CD4-positive, alpha-beta T cell treated with Interleukin-6 for 4 hours (primary cell): ENCODE measurements around the gene CALCOCO1.
"Not testable (repeated sequence)": the region's sequence is repeated elsewhere in the genome, so short reads cannot be mapped to it uniquely, and the experiment has no call there.

Experiments
- DNase-seq: peaks from one replicate; pipeline ENCODE4 v3.0.0-alpha.2; 2020; ENCODE audit warnings: mixed read lengths

Gene CALCOCO1, protein sequence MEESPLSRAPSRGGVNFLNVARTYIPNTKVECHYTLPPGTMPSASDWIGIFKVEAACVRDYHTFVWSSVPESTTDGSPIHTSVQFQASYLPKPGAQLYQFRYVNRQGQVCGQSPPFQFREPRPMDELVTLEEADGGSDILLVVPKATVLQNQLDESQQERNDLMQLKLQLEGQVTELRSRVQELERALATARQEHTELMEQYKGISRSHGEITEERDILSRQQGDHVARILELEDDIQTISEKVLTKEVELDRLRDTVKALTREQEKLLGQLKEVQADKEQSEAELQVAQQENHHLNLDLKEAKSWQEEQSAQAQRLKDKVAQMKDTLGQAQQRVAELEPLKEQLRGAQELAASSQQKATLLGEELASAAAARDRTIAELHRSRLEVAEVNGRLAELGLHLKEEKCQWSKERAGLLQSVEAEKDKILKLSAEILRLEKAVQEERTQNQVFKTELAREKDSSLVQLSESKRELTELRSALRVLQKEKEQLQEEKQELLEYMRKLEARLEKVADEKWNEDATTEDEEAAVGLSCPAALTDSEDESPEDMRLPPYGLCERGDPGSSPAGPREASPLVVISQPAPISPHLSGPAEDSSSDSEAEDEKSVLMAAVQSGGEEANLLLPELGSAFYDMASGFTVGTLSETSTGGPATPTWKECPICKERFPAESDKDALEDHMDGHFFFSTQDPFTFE

DNA sequence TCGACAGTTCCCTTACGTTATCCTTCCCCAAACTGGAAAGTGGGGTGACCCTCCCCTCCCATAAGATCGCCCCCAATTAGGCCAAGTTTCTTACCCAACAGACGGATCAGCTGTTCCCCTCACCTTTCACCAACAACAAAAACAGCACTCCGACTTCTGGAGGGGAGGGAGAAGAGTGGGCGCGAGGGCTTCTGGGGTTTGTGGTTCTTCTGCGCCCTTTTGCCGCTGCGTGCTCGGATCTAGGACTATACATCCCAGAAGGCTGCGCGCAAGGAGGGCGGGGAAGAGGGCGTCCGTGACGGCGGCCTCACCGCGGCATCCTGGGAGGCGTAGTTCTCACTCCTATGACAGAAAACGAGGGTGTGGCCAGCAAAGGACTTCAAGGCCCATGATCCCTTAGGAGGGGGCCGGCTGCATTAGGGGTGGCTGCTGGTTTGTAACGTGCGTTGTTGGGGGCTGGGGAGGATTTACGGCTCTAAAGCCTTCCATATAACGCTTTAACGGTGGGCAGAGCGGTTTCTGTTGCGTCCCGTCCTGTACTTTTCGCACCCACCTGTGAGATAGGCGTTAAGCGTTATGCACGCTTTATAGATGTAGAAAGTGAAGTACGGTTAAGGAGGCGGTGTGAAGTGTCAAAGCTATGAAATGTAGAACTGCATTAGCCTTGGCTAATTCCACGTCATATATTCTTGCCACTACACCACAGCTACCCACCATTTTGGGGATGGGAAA, at the start of gene CALCOCO1:
Gene CALCOCO1 (minus strand): TSS at position 143 of the 732 bp plus-strand sequence. CDS start 2,210 bp downstream, outside the sequence.
- peak; percentile 98 for DNase-seq

DNA sequence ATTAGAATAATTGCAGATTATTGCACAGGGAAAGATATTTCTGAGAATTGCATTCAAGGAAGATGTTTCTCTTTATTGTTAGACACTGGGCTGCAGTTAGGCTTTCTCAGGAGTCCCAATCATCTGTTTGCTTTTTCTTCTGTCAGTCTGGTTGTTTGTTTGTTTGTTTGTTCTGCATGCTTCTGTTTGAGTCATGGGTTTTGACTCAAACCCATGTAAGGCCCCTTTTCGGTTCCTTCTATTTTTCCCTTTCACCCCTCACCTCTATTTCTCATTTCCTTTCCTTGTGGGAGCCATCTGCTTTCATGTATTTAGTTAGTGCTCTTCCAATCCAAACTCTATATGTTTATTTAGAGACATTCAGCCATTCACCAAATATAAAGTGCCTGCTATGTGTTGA, 49.6 kb upstream of the CALCOCO1 start:
- no peak for DNase-seq

DNA sequence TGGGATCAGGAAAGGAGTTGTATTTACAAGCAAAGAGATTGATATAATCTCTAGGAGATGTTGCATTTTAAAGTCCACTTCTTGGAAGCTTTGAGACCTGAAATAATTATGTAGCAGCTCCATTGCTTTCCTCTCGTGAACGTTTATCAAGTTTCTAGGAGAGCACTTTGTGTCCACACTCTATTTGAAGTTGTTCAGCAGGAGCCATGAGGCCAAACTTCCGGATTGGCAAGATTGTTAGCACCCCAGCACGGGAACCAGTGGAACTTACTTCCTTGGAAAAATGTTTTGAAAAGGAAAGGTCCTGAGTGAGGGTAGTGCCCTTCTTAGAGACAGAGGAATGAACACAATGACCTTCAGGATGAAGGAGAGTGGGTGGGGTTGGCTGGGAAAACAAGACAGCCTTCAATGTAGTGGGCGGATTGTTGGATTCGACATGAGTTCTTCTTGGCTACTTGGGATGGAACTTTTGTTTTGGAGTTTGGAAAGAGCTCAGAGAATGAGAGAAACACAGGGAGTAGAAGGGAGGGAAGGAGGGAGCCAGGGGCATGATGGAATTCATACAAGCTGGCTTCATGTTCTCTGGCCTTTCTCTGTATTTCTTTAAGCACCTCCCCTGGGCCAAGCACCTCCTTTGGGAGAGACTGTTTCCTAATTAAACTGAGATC, 48.4 kb upstream of the CALCOCO1 start:
- DNase-seq = no peak

DNA sequence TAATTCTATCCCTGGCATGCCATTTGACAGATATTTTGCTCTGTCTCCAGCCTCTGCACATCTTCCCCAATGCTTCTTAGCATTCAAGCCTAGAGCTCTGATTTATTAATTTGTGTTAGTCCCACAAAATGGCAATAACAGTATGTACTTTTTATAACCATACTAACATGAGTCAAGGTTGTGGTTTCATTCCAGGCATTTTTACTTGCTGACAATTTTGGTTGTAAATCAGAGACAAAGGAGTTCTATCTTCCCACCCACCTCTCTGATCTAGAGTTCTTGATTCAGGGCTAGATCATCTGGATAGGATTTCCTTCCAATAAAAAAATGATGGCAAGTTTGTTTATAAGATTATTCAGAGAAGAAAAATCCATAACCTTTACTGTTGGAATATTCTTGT, 43.0 kb upstream of the CALCOCO1 start:
- no peak for DNase-seq

DNA sequence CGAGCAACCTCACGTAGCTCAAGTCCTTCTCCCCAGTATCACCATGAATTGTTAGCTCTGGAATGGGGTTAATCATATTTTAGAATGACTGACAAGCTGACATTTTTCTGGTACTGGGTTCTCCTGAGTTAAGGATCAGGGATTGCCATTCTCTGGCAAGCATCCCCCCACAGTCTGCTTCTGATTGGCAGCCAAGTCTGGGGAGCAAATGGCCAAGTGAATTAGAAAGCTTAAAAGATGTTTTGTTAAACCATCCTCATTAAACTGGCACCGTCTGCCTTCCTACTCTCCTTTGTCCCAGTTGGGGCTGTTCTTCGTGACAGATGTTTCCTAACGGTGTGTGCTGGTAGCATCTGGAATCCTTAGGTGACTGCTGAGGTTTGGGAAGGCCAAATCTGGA, 41.7 kb upstream of the CALCOCO1 start:
- no peak for DNase-seq

DNA sequence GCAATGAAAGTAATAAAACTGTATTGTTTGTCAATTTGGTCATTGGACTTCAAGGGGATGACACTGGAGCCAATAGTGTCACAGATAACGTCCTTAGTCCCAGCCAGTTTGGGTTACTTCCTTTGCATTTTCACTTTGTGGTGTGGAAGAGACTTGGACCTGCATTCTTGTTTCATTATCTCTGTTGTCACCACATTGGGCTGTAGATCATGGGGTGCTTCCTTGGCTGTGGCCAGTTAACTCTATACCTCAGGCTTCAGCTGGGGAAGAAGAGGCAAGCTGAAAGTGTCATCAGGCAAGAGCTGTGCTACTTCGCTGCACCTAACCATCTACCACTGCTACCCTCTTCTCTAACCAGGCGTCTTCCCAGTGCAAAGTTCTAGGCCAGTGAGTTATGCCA, 39.6 kb upstream of the CALCOCO1 start:
- DNase-seq = no peak

DNA sequence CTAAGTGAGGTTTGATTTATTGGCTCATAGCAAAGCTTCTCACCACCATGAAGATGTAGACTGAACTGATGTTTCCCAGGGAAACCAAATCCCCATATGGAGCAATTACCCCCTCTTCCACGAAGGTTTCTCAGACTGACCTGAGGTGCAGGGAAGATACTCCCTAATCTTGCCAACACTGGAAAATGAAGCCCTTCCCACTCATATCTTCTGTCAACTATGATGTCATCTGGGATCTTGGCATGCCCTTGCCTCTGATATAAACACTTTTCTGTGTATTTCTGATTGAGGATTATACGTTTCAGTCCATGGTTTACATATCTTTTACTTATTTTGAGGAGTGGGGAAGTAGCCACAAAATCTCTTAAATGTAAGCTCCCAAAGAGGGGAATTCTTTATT, 38.6 kb upstream of the CALCOCO1 start:
- DNase-seq = no peak

DNA sequence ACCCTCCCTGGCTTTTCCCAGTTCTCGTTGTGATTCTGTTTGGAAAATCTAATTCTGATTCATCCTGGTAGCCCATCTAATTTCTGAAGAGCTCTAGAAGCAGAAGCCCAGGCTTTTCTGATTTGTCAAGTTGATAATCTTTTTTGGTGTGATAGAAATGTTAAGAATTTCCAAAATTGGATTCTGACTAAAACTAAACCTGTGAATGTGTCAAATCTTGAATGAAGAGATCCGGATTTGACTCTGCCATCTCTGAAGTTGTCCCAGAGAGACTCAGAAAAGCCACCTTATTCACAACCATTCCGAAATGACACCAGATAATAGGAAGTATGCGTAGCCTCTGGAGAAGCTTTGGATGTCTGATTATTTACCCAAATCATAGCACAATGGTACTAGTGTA, 37.4 kb upstream of the CALCOCO1 start:
- DNase-seq = no peak

DNA sequence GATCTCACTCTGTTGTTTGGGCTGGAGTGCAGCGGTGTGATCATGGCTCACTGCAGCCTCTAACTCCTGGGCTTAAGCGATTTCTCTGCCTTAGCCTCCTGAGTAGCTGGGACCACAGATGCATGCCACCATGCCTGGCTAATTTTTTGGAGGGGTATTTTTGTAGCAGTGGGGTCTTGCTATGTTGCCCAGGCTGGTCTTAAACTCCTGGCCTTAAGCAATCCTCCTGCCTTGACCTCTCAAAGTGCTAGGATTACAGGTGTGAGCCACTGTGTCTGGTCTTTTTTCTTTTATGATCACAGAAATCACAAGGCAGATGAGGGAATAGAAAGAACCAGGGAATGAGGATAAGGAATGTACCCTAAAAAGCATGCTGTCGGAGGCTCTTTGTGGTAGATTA, 35.5 kb upstream of the CALCOCO1 start:
- DNase-seq = not testable (repeated sequence)

DNA sequence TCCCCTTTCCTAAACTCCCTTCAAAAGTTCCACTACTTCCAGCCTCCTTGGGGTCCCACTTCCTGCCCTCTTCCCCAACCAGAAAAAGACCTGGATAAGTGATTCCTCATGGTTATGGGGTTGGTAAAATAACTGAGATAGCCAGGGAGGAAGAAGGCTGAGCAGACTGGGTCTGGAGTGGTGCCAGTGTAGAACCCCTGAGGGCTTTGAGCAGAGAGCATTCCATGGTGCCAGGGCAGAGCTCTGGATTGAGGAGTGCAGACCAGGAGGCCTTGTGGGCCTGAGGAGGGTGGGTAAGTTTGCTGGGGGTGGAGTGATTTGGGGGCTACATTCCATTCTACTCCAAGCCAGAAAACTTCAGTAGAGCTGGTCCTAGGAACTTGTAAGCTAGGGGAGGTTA, 34.1 kb upstream of the CALCOCO1 start:
- DNase-seq = no peak

DNA sequence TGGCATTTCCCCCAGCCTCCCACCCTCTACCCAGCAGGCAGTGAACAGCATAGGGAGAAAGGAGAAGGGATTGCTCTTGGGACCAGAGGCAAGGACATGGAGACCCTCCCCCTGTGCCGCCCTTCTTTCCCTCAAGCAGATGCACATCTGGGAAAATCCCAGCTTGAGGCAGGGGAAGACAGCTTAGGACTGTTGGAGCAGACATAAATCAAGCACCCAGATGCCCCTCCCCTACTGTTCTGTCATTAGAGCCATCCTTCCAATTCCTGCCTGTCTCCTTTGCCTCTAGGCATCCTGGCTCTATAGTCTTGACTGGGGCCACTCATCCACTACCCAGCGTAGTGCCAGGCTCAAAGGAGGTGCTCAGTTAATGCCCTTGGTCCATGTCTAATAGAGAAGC, 32.0 kb upstream of the CALCOCO1 start:
- DNase-seq = no peak

DNA sequence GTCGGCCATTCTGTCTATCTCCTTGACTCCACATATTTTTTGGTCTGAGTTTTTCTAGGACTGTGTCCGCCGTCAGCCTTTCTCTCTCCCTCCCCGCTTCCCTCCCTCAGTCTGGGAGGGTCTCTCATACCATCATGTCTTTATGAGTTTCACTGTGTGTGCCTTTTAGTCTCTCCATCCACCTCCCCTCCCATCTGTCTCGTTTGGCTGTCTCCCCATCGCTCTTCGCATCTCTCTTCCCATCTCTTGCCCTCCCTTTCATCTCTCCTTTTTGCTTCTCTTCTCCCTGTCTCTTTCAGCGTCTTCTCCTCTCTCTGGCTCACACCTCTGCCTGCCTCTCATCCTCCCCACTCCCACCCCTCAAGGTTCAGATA, 31.5 kb upstream of the CALCOCO1 start:
- no peak for DNase-seq

DNA sequence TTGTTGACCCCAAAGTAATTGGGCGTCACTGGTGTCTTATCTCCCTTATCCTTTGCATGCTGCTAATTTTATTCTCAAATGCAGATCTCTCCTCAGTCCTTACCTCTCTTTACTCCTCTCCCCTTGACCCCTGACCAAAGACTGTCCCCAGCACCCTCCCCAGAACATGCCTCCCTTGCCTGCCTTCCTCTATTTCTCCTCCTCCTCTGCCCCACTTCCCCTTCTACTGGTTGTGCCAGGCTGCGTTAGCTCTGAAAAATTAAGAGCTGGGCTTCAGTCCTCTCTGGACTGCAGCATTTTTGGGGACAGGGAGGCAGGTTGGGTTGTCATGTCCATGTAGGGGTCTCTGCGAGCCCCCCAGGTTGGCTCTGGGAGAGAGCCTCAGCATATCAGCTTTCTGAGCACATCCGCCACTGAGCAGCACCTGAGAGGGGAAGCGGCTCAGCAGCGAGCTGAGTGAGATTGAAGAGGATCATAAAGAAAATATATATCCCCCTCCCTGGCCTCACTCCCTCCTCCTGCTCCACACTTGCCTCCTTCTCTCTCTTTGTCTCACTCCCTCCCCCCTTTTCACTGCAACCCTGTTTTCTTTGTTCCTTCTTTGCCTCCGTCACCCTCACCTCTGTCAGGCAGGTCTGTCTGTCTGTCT, 31.0 kb upstream of the CALCOCO1 start:
- no peak for DNase-seq

DNA sequence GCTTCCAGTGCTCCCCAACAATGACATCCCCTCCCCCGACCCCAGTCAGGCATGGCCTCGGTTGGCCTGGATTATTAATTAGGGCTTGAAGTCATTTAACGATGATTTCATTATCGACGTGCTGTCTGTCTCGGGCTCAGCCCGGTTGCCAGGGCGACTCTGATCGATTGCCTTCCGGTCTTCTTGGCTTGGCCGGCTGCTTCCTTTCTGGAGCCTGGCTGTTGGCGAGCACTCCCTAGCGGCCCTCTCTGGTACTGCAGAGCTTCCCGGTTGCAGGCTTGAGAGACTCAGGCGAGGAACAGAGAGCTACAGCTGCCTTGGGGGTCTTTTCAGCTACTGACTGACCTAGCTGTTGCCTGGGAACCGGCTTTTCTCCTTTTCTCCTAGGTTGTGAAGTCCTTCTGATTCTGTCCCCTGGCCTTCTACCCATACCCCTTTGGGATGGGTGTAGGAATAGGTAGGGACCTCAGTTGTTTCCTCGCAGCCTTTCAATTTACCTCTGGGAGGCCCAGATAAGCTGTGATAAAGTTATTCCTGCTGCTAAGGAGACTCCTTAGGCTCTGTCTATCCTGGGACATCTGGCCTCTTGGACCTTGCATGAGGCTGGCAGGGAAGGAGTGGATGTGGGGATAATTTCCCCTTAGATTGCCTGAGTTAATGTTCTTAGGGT, 30.0 kb upstream of the CALCOCO1 start:
- peak; percentile 82 for DNase-seq

DNA sequence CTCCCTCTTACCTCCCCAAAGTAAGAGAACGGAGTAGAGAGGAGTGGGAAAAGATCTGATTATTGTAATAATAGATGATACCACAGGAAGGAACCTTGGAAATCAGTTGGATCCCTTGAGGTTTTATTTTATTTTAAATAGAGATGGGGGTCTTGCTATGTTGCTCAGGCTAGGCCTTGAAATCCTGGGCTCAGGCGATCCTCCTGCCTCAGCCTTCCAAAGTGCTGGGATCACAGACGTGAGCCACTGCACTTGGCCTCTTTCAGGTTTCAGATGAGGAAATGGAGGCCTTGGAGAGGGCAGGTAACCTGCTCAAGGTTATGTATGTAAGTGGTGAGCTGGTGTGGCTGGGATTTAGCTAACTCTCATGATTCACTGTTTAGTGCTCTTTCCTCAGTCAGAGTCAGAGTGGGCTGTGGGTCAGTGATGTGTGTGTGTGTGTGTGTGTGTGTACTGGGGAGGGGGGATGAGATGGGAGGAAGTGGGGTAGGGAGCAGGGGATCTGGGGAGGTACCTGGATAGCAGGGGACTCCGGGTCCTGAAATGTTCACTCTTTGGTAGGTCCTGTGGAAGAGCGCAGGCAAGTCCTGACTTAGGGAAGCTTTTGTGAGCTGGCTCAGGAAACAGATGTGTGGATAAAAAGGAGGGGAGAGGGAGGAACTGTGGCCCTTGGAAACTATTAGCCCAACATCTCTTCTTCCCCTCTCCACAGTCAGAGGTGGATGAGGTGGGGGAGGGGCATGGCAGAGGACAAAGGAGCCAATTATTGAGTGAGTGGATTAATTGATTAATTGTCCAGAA, 29.2 kb upstream of the CALCOCO1 start:
- DNase-seq = no peak

DNA sequence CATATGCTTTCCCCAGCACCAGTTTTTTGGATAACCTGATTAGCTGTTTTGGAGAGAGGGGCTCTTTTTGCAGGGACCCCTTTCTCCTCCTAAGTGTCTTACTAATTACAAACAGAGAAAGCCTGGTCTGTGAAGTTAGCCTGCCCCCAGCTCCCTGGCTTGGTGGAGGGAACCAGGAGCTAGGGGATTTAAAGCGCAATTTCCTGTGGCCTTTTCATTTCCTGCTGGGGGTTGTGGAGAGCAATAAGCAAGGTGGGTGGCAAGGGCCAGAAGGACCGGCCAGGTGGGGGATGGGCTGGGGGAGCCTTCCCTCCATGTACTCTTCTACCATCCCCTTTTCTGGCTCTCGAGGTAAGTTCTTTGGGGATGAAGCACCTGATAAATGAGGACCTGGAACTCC, 28.6 kb upstream of the CALCOCO1 start:
- no peak for DNase-seq

DNA sequence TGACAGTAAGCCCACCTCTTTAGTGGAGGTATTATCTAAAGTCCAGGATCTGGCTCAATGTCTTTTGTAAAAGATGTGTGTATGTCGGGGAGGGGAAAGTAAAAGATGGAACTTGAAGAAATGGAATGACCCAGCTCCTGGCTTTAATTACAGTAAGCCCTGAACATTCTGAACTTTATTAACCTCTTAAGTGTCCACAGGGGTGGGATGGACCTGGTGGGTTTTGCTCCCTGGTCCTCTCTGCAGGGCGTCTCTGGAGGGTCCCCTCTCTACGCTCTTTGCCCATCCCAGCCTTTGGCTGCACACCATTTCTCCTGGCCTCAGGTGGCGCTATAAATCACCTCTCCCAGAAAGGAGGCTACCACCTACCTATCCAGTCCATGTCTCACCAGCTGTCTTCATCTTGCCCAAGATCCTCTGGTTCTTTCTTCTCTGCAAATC, 28.2 kb upstream of the CALCOCO1 start:
- no peak for DNase-seq

DNA sequence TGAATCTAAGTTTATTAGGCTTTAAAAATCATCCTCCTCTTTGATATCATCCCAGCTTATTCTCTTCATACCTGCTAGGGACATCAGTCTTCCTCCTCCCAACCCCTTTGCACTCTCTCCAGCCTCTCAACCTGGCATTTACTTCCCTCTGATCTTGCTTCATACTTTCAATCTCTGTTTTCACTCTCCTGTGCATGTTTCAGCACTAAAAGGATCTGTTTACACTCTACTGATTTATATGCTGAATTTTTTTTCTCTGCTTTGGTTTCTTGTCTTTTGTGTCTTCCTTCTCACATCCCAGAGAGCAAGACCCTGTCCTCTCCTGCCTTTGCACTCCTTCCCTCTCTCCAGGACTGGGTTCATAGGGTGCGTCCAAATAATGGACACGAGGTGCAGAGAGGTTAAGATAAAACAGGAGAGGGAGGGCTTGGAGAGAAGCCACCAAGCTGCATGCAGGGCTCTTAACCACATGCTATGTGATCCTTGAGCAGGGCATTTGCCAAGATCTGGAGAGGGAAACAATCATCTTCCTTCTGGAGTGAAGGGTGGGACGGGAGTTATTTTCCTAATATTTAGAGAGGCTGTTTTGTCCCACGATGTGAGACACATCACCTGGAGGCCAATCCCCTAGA, 27.5 kb upstream of the CALCOCO1 start:
- no peak for DNase-seq

DNA sequence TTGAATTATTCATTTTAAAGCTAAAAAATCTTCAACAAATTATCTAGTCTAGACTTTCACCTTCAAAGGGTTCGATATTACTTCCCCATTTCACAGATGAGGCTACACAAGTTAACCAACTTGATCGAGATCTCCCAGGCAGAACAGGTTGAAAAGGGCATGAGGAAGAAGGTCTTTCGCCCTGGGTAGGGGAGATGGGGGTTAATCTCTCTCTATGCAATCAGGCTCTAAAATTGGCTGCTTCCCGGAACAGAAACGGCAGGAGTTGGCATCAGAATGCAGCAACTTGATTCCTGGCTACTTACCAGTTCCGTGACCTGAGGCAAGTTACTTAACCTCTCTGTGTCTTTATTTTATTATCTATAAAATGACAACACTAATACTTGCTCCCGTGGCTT, 26.9 kb upstream of the CALCOCO1 start:
- DNase-seq = no peak

DNA sequence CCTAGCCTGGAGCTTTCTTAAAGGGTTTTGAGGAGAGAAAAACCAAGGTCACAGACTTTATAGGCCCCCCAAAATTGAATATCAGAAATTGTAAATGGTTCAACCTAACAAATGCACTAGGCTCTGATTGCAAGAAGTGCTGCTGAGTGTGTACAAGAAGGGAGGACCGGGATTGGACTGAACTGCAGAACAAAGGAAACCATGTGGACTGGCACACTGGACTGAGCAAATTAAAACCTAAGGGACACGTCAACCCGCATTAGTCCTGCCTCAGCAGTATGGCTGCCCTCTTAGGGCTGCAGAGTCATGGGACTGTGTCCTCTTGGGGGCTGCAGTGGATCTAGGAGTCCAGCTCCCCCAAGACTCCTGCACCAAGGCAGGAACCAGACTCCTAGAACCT, 25.4 kb upstream of the CALCOCO1 start:
- DNase-seq = no peak

DNA sequence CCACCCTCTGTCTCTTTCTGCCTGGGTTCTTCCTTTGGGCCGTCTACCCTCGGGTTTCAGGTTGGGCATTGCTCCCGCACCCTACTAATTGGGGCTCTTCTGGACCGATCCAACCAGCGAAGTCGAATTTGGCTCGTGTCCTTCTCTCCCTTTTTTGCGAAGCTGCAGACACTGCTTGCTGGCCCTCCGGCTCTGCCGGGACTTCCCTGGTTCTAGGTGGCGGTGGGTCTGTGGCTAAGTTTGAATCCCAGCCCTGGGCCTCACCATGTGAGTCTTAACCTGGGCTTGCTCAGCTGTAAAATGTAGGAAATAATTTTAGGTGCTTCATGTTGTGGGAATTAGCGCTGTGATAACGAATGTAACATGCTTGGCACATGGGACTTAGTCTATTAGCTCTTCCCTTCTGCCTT, 24.9 kb upstream of the CALCOCO1 start:
- DNase-seq = no peak
